GM23338 (cell line): ENCODE data around the gene PAEP. TPM values are rescaled to one million over a fixed set of nuclear protein-coding genes. Genes with fewer than 3 reads are reported as not detected.

Experiments
- ATAC-seq: fragments of 200-7000 bp; cut with Tn5 transposase; 3 replicates; pipeline ENCODE4 v1.9.1; 2020
- DNase-seq: peaks from one replicate; pipeline ENCODE4 v3.0.0-alpha.2; 2015; ENCODE audit warnings: low spot score
- H2AFZ ChIP-seq: fragments of 200-600 bp; sonication (generic); 2 replicates; pipeline ENCODE4 v1.8.0; 2016; ENCODE audit warnings: antibody characterized with exemption, mild to moderate bottlenecking, moderate library complexity
- H3F3A ChIP-seq: fragments of 200-600 bp; sonication (generic); replicated peaks from 2 replicates; pipeline ENCODE4 v1.8.0; 2017; ENCODE audit warnings: antibody characterized with exemption, mixed run types, low read depth
- H3K27ac ChIP-seq: fragments of 200-600 bp; sonication (generic); 2 replicates; pipeline ENCODE4 v1.6.1; 2016; ENCODE audit warnings: low read depth
- H3K27me3 ChIP-seq: fragments of 200-600 bp; sonication (generic); 2 replicates; pipeline ENCODE4 v1.8.0; 2016; ENCODE audit warnings: mild to moderate bottlenecking, mixed run types, moderate library complexity; ENCODE audit not compliant: insufficient read depth
- H3K36me3 ChIP-seq: fragments of 200-600 bp; sonication (generic); 2 replicates; pipeline ENCODE4 v1.8.0; 2016; ENCODE audit warnings: mild to moderate bottlenecking; ENCODE audit not compliant: insufficient read depth
- H3K4me1 ChIP-seq: fragments of 200-600 bp; sonication (generic); 2 replicates; pipeline ENCODE4 v1.8.0; 2016; ENCODE audit warnings: mild to moderate bottlenecking, moderate library complexity; ENCODE audit not compliant: insufficient read depth
- H3K4me2 ChIP-seq: fragments of 200-600 bp; sonication (generic); 2 replicates; pipeline ENCODE4 v1.7.1; 2017; ENCODE audit warnings: mixed run types
- H3K4me3 ChIP-seq: fragments of 200-600 bp; sonication (generic); 2 replicates; pipeline ENCODE4 v1.6.1; 2016; ENCODE audit warnings: mixed run types
- H3K79me2 ChIP-seq: fragments of 200-600 bp; sonication (generic); replicated peaks from 2 replicates; pipeline ENCODE4 v1.8.0; 2017; ENCODE audit warnings: mild to moderate bottlenecking; ENCODE audit not compliant: insufficient read depth
- H3K9me2 ChIP-seq: fragments of 200-600 bp; sonication (generic); 2 replicates; pipeline ENCODE4 v1.8.0; 2017; ENCODE audit not compliant: insufficient read depth
- H4K20me1 ChIP-seq: fragments of 200-600 bp; sonication (generic); replicated peaks from 2 replicates; pipeline ENCODE4 v1.8.0; 2017; ENCODE audit warnings: mild to moderate bottlenecking; ENCODE audit not compliant: insufficient read depth
- H3K27ac Mint-ChIP-seq: 2 replicates; pipeline ENCODE4 v1.8.0; 2020; ENCODE audit warnings: inconsistent platforms, mild to moderate bottlenecking, moderate library complexity, mixed read lengths
- H3K27me3 Mint-ChIP-seq: 3 replicates; pipeline ENCODE4 v1.8.0; 2022; ENCODE audit warnings: low read depth, mild to moderate bottlenecking, moderate library complexity, mixed read lengths, inconsistent platforms; ENCODE audit not compliant: insufficient read depth, poor library complexity
- H3K36me3 Mint-ChIP-seq: 3 replicates; pipeline ENCODE4 v1.8.0; 2021; ENCODE audit warnings: low read depth, mild to moderate bottlenecking, inconsistent platforms, moderate library complexity, mixed read lengths
- H3K4me1 Mint-ChIP-seq: 3 replicates; pipeline ENCODE4 v1.8.0; 2020; ENCODE audit warnings: mild to moderate bottlenecking, inconsistent platforms, mixed read lengths
- H3K4me3 Mint-ChIP-seq: 3 replicates; pipeline ENCODE4 v1.8.0; 2021; ENCODE audit warnings: moderate library complexity, mild to moderate bottlenecking, inconsistent platforms, mixed read lengths
- H3K9me3 Mint-ChIP-seq: 3 replicates; pipeline ENCODE4 v1.8.0; 2020; ENCODE audit warnings: moderate library complexity, mild to moderate bottlenecking, inconsistent platforms, mixed read lengths
- CREB1 ChIP-seq: fragments of 250-450 bp; sonication (Bioruptor Pico); IDR thresholded peaks from 2 replicates; pipeline ENCODE4 v1.5.0; 2020; ENCODE audit warnings: low read depth, mild to moderate bottlenecking, moderate library complexity
- ETS1 ChIP-seq: IDR thresholded peaks from 2 replicates; pipeline ENCODE4 v1.6.1; 2016; ENCODE audit warnings: antibody characterized with exemption
- EZH2 ChIP-seq: fragments of 200-600 bp; sonication (generic); IDR thresholded peaks from one replicate; pipeline ENCODE4 v1.8.0; 2017; ENCODE audit warnings: antibody characterized with exemption, mild to moderate bottlenecking, low read depth; ENCODE audit not compliant: unreplicated experiment
- EZH2phosphoT487 ChIP-seq: fragments of 200-600 bp; sonication (generic); IDR thresholded peaks from one replicate; pipeline ENCODE4 v1.8.1; 2018; ENCODE audit warnings: antibody characterized with exemption; ENCODE audit not compliant: unreplicated experiment
- JUNB ChIP-seq: IDR thresholded peaks from one replicate; pipeline ENCODE4 v1.6.1; 2016; ENCODE audit warnings: antibody characterized with exemption; ENCODE audit not compliant: unreplicated experiment
- NANOG ChIP-seq: IDR thresholded peaks from 2 replicates; pipeline ENCODE4 v1.6.1; 2016; ENCODE audit warnings: antibody characterized with exemption, borderline replicate concordance
- POLR2AphosphoS5 ChIP-seq: IDR thresholded peaks from 2 replicates; pipeline ENCODE4 v1.6.1; 2016; ENCODE audit warnings: antibody characterized with exemption, low read depth
- REST ChIP-seq: IDR thresholded peaks from one replicate; pipeline ENCODE4 v1.6.1; 2018; ENCODE audit warnings: antibody characterized with exemption; ENCODE audit not compliant: unreplicated experiment
- STAT1 ChIP-seq: IDR thresholded peaks from one replicate; pipeline ENCODE4 v1.6.1; 2016; ENCODE audit warnings: antibody characterized with exemption; ENCODE audit not compliant: unreplicated experiment
- ZNF114 ChIP-seq: fragments of 250-450 bp; sonication (Bioruptor Pico); IDR thresholded peaks from 2 replicates; pipeline ENCODE4 v1.5.0; 2020; ENCODE audit warnings: mild to moderate bottlenecking, moderate library complexity
- ZNF331 ChIP-seq: fragments of 250-450 bp; sonication (Bioruptor Pico); IDR thresholded peaks from 2 replicates; pipeline ENCODE4 v1.5.0; 2020; ENCODE audit warnings: low read depth, mild to moderate bottlenecking, moderate library complexity
- ZNF462 ChIP-seq: fragments of 250-450 bp; sonication (Bioruptor Pico); IDR thresholded peaks from 2 replicates; pipeline ENCODE4 v1.5.0; 2020; ENCODE audit warnings: mild to moderate bottlenecking, moderate library complexity
- polyA plus RNA-seq: library from polyadenylated mRNA; unstranded; fragments of >200 nt; fragmentation: Nextera tagmentation; extraction: Ambion mirVana; gene quantifications from 2 replicates; pipeline ENCODE4 v1.2.1, GENCODE V29; 2016
- total RNA-seq: library from RNA; depleted of rRNA; stranded (reverse); fragments of >200 nt; shearing (Covaris generic); gene quantifications from 2 replicates; pipeline ENCODE4 v1.2.3, GENCODE V29; 2014
- TF ChIP-seq, protein P1 (sequence below), 2 experiments: fragments of 200-600 bp in 1 of 2; sonication (generic) in 1 of 2; conservative IDR thresholded peaks; 2 replicates each; pipeline versions ENCODE4 v1.5.1 to v1.6.1; 2016 to 2017; ENCODE audit warnings: antibody characterized with exemption in 2 of 2, low read depth in 2 of 2, mild to moderate bottlenecking in 2 of 2, moderate library complexity in 1 of 2

PAEP gene
- total and polyA plus RNA-seq, 2 experiments from 2014 or later, result not detected

DNA sequence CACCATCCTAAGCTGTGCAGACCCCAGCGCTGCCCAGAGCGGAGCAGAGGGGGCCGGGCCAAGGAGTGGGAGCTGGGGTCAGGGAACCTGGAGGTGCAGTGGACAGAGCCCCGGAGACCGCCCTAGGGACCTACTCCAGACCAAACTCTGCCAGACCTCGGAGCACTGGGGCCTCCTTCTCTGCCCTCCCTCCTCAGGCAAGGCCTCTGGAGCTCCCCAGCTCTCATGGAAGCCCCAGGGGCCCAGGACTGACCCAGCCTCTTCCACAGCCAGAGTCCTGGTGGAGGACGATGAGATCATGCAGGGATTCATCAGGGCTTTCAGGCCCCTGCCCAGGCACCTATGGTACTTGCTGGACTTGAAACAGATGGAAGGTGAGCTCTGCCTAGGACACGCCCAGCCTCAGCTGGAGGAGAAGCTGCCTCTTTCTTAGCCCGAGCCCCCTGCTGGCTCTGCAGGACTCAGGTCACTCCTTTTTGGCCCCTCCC is 3.6 kb downstream of the PAEP start:
- H3K36me3 ChIP-seq, result no peaks in the 10 kb centered on the region
- DNase-seq (no peak), ATAC-seq (peak; percentile 39; the same call in 2 of the 3 replicates)
- Mint-ChIP-seq H3K36me3 (peaks cover 7% of the 10 kb centered on the region; the same call in 2 of the 3 replicates), H3K4me1 (0 out of 3 replicates have a peak, but pooled peaks cover 3% of the 10 kb centered on the region), H3K27ac (no peak overlapping the region), H3K27me3 (peaks cover 8% of the 10 kb centered on the region), H3K9me3 (peaks cover 15% of the 10 kb centered on the region), H3K4me3 (no peak overlapping the region)
- H3K9me2 ChIP-seq, result no peaks in the 10 kb centered on the region
- TF ChIP-seq ZNF331 (CRISPR knock-in tag) (no peak), POLR2AphosphoS5 (no peak), NANOG (no peak), EZH2phosphoT487 (no peak), ZNF114 (CRISPR knock-in tag) (no peak), ETS1 (no peak), STAT1 (no peak), EZH2 (no peak), REST (no peak), ZNF462 (CRISPR knock-in tag) (no peak), CREB1 (CRISPR knock-in tag) (no peak), JUNB (no peak)
- TF ChIP-seq, protein P1, sequence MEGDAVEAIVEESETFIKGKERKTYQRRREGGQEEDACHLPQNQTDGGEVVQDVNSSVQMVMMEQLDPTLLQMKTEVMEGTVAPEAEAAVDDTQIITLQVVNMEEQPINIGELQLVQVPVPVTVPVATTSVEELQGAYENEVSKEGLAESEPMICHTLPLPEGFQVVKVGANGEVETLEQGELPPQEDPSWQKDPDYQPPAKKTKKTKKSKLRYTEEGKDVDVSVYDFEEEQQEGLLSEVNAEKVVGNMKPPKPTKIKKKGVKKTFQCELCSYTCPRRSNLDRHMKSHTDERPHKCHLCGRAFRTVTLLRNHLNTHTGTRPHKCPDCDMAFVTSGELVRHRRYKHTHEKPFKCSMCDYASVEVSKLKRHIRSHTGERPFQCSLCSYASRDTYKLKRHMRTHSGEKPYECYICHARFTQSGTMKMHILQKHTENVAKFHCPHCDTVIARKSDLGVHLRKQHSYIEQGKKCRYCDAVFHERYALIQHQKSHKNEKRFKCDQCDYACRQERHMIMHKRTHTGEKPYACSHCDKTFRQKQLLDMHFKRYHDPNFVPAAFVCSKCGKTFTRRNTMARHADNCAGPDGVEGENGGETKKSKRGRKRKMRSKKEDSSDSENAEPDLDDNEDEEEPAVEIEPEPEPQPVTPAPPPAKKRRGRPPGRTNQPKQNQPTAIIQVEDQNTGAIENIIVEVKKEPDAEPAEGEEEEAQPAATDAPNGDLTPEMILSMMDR (conservative IDR thresholded peaks at IDR 0.05; ENCODE audit: low read depth in 2 of 2), result no peak
- no peak overlapping the region for H3K4me2 ChIP-seq
- no peak overlapping the region for H3K4me3 ChIP-seq
- H2AFZ ChIP-seq, result no peak overlapping the region
- no peaks in the 10 kb centered on the region for H4K20me1 ChIP-seq
- no peaks in the 10 kb centered on the region for H3K4me1 ChIP-seq
- H3F3A ChIP-seq, result no peaks in the 10 kb centered on the region
- H3K79me2 ChIP-seq, result no peaks in the 10 kb centered on the region
- H3K27ac ChIP-seq, result no peak overlapping the region
- no peaks in the 10 kb centered on the region for H3K27me3 ChIP-seq
